ENCODE results near the gene C19orf12. TPM values are rescaled to one million over a fixed set of nuclear protein-coding genes. Genes with fewer than 3 reads are reported as not detected.
A peak's percentile ranks its signal among the peaks of the same experiment; 100 is the strongest.

C19orf12 gene
- total RNA-seq, 2 donors from 2014 or later, result 36.1 to 46.4 TPM

GRCh38 chr19:29674374-29675119 is 40.5 kb downstream of the C19orf12 start:
- Histone ChIP-seq H3K4me1 (ENCODE audit: control insufficient read depth in 1 of 2, low read depth in 2 of 2) (peaks cover 44 to 99% of the 10 kb centered on the region in 2 donors), H3K27me3 (replicated peaks; ENCODE audit: insufficient read depth) (no peaks in the 10 kb centered on the region), H3K27ac (no peak overlapping the region), H3K36me3 (peaks cover 27% of the 10 kb centered on the region), H3K4me3 (no peak overlapping the region), H3K9me3 (no peaks in the 10 kb centered on the region)
- TF ChIP-seq CTCF (IDR thresholded peaks at IDR 0.05), result no peak
- no peak for DNase-seq (ENCODE audit: low spot score)
- no peak for ATAC-seq (ENCODE audit: insufficient number of reproducible peaks, low FRiP score, low read depth)

GRCh38 chr19:29673451-29674371 is 41.4 kb downstream of the C19orf12 start:
- no peak overlapping the region for H3K4me3 ChIP-seq
- H3K9me3 ChIP-seq, result no peaks in the 10 kb centered on the region
- H3K27ac ChIP-seq, result no peak overlapping the region
- TF ChIP-seq CTCF (IDR thresholded peaks at IDR 0.05), result no peak
- peaks cover 47 to 99% of the 10 kb centered on the region in 2 donors for H3K4me1 ChIP-seq (ENCODE audit: control insufficient read depth in 1 of 2, low read depth in 2 of 2)
- H3K27me3 ChIP-seq (replicated peaks; ENCODE audit: insufficient read depth), result no peaks in the 10 kb centered on the region
- DNase-seq (ENCODE audit: low spot score) (no peak), ATAC-seq (ENCODE audit: insufficient number of reproducible peaks, low FRiP score, low read depth) (no peak)
- H3K36me3 ChIP-seq, result peaks cover 27% of the 10 kb centered on the region

GRCh38 chr19:29672933-29673336 is 42.1 kb downstream of the C19orf12 start:
- no peak for TF ChIP-seq CTCF (IDR thresholded peaks at IDR 0.05)
- Histone ChIP-seq H3K27me3 (replicated peaks; ENCODE audit: insufficient read depth) (no peaks in the 10 kb centered on the region), H3K9me3 (no peaks in the 10 kb centered on the region), H3K27ac (no peak overlapping the region), H3K4me1 (ENCODE audit: control insufficient read depth in 1 of 2, low read depth in 2 of 2) (peaks cover 45 to 99% of the 10 kb centered on the region in 2 donors), H3K36me3 (peaks cover 27% of the 10 kb centered on the region), H3K4me3 (no peak overlapping the region)
- DNase-seq (ENCODE audit: low spot score) (no peak), ATAC-seq (ENCODE audit: insufficient number of reproducible peaks, low FRiP score, low read depth) (no peak)

- H3K4me1 ChIP-seq (ENCODE audit: control insufficient read depth in 1 of 2, low read depth in 2 of 2), result peaks cover 47 to 99% of the 10 kb centered on the region in 2 donors
These were observed 42.6 kb downstream of the C19orf12 start for GRCh38 chr19:29672319-29672932.

More at GRCh38 chr19:29672319-29672932, 42.6 kb downstream of the C19orf12 start:
- ATAC-seq (ENCODE audit: insufficient number of reproducible peaks, low FRiP score, low read depth), result no peak
- TF ChIP-seq CTCF (IDR thresholded peaks at IDR 0.05), result no peak
- no peak for DNase-seq (ENCODE audit: low spot score)
- H3K27ac ChIP-seq, result peak overlapping the region in 1 of 2 donors; percentile 11
- no peaks in the 10 kb centered on the region for H3K27me3 ChIP-seq (replicated peaks; ENCODE audit: insufficient read depth)
- no peaks in the 10 kb centered on the region for H3K9me3 ChIP-seq
- peaks cover 27% of the 10 kb centered on the region for H3K36me3 ChIP-seq
- H3K4me3 ChIP-seq, result no peak overlapping the region
